ENCODE measurements around the gene LUC7L2. TPM values are rescaled to one million over a fixed set of nuclear protein-coding genes. Genes with fewer than 3 reads are reported as not detected.

The LUC7L2 gene
- total RNA-seq, 1 donor from 2014 or later, result 90.0 TPM

GRCh38 chr7:139339698-139340036, 20.0 kb upstream of the LUC7L2 start:
- Mint-ChIP-seq H3K4me1 (ENCODE audit: unreplicated experiment) (peaks cover 10% of the 10 kb centered on the region), H3K4me3 (peak overlapping the region; percentile 96), H3K36me3 (peaks cover 13% of the 10 kb centered on the region), H3K27ac (peak overlapping the region; percentile 100), H3K9me3 (no peaks in the 10 kb centered on the region), H3K27me3 (peaks cover 9% of the 10 kb centered on the region)
- TF ChIP-seq CTCF (conservative IDR thresholded peaks at IDR 0.05), result no peak
- no peak for DNase-seq (ENCODE audit: extremely low spot score, unreplicated experiment)

- H3K27ac Mint-ChIP-seq, result peak overlapping the region; percentile 100
- no peaks in the 10 kb centered on the region for H3K9me3 Mint-ChIP-seq
- peak overlapping the region; percentile 96 for H3K4me3 Mint-ChIP-seq
- peaks cover 9% of the 10 kb centered on the region for H3K27me3 Mint-ChIP-seq
- H3K4me1 Mint-ChIP-seq (ENCODE audit: unreplicated experiment), result peaks cover 10% of the 10 kb centered on the region
- H3K36me3 Mint-ChIP-seq, result peaks cover 17% of the 10 kb centered on the region
- peak; percentile 97 for DNase-seq (ENCODE audit: extremely low spot score, unreplicated experiment)
- peak; percentile 83 for TF ChIP-seq CTCF (conservative IDR thresholded peaks at IDR 0.05)
These were observed 19.5 kb upstream of the LUC7L2 start for GRCh38 chr7:139340037-139340807.

GRCh38 chr7:139340808-139341057, 19.0 kb upstream of the LUC7L2 start:
- H3K27me3 Mint-ChIP-seq, result peaks cover 9% of the 10 kb centered on the region
- H3K36me3 Mint-ChIP-seq, result peaks cover 20% of the 10 kb centered on the region
- DNase-seq (ENCODE audit: extremely low spot score, unreplicated experiment), result no peak
- TF ChIP-seq CTCF (conservative IDR thresholded peaks at IDR 0.05), result no peak
- H3K9me3 Mint-ChIP-seq, result no peaks in the 10 kb centered on the region
- H3K4me3 Mint-ChIP-seq, result peak overlapping the region; percentile 96
- H3K4me1 Mint-ChIP-seq (ENCODE audit: unreplicated experiment), result peaks cover 10% of the 10 kb centered on the region
- H3K27ac Mint-ChIP-seq, result peak overlapping the region; percentile 100

- Mint-ChIP-seq H3K4me1 (ENCODE audit: unreplicated experiment) (peaks cover 10% of the 10 kb centered on the region), H3K4me3 (peak within 1 kb of the TSS; percentile 96), H3K27me3 (peaks cover 9% of the 10 kb centered on the region), H3K9me3 (no peaks in the 10 kb centered on the region), H3K36me3 (peaks cover 20% of the 10 kb centered on the region), H3K27ac (peak within 1 kb of the TSS; percentile 100)
- peak; percentile 88 for DNase-seq (ENCODE audit: extremely low spot score, unreplicated experiment)
- no peak for TF ChIP-seq CTCF (conservative IDR thresholded peaks at IDR 0.05)
These were observed 18.5 kb upstream of the LUC7L2 start, which contains the start of gene FMC1 for GRCh38 chr7:139341058-139341775. FMC1 (plus strand) TSS chr7:139341337; CDS start chr7:139341385, 48 bp downstream.

GRCh38 chr7:139341776-139342226, 17.9 kb upstream of the LUC7L2 start:
- Mint-ChIP-seq H3K27me3 (peaks cover 9% of the 10 kb centered on the region), H3K4me1 (ENCODE audit: unreplicated experiment) (peaks cover 10% of the 10 kb centered on the region), H3K9me3 (no peaks in the 10 kb centered on the region), H3K36me3 (peaks cover 22% of the 10 kb centered on the region), H3K4me3 (peak overlapping the region; percentile 96), H3K27ac (peak overlapping the region; percentile 100)
- no peak for TF ChIP-seq CTCF (conservative IDR thresholded peaks at IDR 0.05)
- DNase-seq (ENCODE audit: extremely low spot score, unreplicated experiment), result no peak

Measured in type B pancreatic cell (in vitro differentiated cells).